ENCODE measurements around the gene PLXNA2. TPM values are rescaled to one million over a fixed set of nuclear protein-coding genes. Genes with fewer than 3 reads are reported as not detected.

The PLXNA2 gene
- total RNA-seq, 1 experiment from 2014 or later, result 0.89 TPM

DNA sequence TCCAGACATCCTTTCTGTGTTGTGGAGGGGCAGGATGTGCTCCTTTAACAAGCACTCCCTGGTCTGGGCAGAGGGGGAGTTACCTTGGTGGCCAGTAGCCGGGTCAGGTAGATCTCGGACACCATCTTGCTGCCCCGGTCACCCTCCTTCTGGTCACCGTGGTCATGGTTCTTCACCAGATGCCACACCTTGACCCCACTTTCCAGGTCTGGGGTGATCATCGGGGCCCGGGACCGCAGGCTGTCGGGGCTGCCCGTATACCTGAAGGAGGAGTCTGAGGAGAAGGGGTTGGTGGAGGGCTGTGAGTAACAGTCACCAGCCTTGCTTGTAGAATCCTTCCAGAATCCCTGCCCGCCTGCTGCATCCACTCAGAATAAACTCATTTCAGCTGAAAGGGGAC lies 210.9 kb downstream of the PLXNA2 start (continued):
- TF ChIP-seq, protein P1, sequence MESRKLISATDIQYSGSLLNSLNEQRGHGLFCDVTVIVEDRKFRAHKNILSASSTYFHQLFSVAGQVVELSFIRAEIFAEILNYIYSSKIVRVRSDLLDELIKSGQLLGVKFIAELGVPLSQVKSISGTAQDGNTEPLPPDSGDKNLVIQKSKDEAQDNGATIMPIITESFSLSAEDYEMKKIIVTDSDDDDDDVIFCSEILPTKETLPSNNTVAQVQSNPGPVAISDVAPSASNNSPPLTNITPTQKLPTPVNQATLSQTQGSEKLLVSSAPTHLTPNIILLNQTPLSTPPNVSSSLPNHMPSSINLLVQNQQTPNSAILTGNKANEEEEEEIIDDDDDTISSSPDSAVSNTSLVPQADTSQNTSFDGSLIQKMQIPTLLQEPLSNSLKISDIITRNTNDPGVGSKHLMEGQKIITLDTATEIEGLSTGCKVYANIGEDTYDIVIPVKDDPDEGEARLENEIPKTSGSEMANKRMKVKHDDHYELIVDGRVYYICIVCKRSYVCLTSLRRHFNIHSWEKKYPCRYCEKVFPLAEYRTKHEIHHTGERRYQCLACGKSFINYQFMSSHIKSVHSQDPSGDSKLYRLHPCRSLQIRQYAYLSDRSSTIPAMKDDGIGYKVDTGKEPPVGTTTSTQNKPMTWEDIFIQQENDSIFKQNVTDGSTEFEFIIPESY (IDR thresholded peaks at IDR 0.05; ENCODE audit: extremely low read depth, insufficient replicate concordance, low read length), result no peak

DNA sequence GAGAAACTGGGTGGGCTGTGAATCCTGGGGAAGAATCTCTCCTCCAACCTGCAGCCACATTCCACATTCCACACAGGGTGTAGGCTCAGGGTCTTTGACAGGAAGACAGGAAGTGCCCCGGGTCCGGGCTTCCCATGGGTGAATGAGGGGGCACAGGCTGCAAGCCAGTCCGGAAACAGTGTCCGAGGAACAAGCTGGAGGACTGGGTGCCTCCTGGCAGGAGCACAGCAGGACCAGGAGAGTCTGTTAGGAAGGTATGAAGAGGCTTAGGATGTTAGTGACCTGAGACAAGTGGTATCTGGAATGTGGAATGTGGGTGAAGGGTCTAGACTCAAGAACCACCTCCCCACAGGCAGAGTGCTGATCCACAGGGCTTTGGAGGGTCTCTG lies 212.3 kb downstream of the PLXNA2 start:
- no peaks in the 10 kb centered on the region for H3K4me1 ChIP-seq (ENCODE audit: control insufficient read depth in 1 of 2, insufficient read depth in 2 of 2, low read length in 2 of 2)
- TF ChIP-seq JUND (IDR thresholded peaks at IDR 0.05), result no peak
- no peak for TF ChIP-seq ZNF274 (IDR thresholded peaks at IDR 0.05; ENCODE audit: low read depth, low read length)
- no peak for TF ChIP-seq EZH2phosphoT487 (IDR thresholded peaks at IDR 0.05; ENCODE audit: borderline replicate concordance)
- TF ChIP-seq SRF (IDR thresholded peaks at IDR 0.05; ENCODE audit: low read depth), result no peak
- no peak for TF ChIP-seq CEBPB (IDR thresholded peaks at IDR 0.05; ENCODE audit: low read depth)
- TF ChIP-seq EZH2 (IDR thresholded peaks at IDR 0.05), result no peak
- TF ChIP-seq FOSL1 (IDR thresholded peaks at IDR 0.05; ENCODE audit: low read depth), result no peak
- TF ChIP-seq SP1 (IDR thresholded peaks at IDR 0.05; ENCODE audit: low read depth), result no peak
- TF ChIP-seq EGR1 (IDR thresholded peaks at IDR 0.05; ENCODE audit: low read depth), result no peak
- no peak overlapping the region for H3K4me3 ChIP-seq (replicated peaks in 1 of 2; ENCODE audit: low read depth in 1 of 2, low read length in 2 of 2)
- no peak overlapping the region for H2AFZ ChIP-seq (ENCODE audit: low read depth, low read length, poor library complexity, severe bottlenecking)
- ChIA-PET CTCF (interaction anchor here (0.7 to 2.0 kb wide), 2 partner anchors 10 to 31 kb away, joined by 3 to 4 read pairs; no protein-coding TSS in a partner anchor), POLR2A (no interaction called here), RAD21 (ENCODE audit: low non-redundant PET in 1 of 2, low total read pairs in 2 of 2, uncharacterized antibody in 2 of 2, unreplicated experiment in 2 of 2) (no interaction called here)
- no peaks in the 10 kb centered on the region for H3K36me3 ChIP-seq (ENCODE audit: control insufficient read depth in 1 of 2, insufficient read depth in 2 of 2, low read length in 2 of 2)
- H3K79me2 ChIP-seq (ENCODE audit: insufficient read depth, low read length), result no peaks in the 10 kb centered on the region
- no peaks in the 10 kb centered on the region; the same call in none of the 2 replicates for H3K27me3 ChIP-seq (ENCODE audit: insufficient read depth, low read length)
- H3K9me2 ChIP-seq (ENCODE audit: insufficient read depth), result no peaks in the 10 kb centered on the region
- H3K27ac ChIP-seq (ENCODE audit: low read depth, low read length), result no peak overlapping the region
- ATAC-seq (no peak), DNase-seq (ENCODE audit: low read depth, low spot score) (no peak)
- BruUV-seq (replicated peaks), result no TSS peak
- H3K9me3 ChIP-seq (ENCODE audit: control insufficient read depth in 1 of 2, insufficient read depth in 1 of 2, low read depth in 1 of 2, low read length in 2 of 2), result no peaks in the 10 kb centered on the region
- H3K9ac ChIP-seq (ENCODE audit: low read length), result no peak overlapping the region
- intact Hi-C loops (cut with micrococcal nuclease), result no loop called here
- no peaks in the 10 kb centered on the region for H4K20me1 ChIP-seq (ENCODE audit: insufficient read depth)
- H3K4me2 ChIP-seq (ENCODE audit: low read length), result no peak overlapping the region

Measured in HCT116 (cell line).